ACHN (cell line): Measurements from ENCODE around the gene SP110.
"Not testable (repeated sequence)": the region's sequence is repeated elsewhere in the genome, so short reads cannot be mapped to it uniquely, and the experiment has no call there.

Experiments used
- DNase-seq: peaks from one replicate; pipeline ENCODE4 v3.0.0-alpha.2; 2015
- in situ Hi-C: cut with HindIII; loops from 2 replicates; pipeline ENCODE4 v1.10.0; 2017; ENCODE audit warnings: low sequenced_read_pairs, low pct_ligation_motif_present, low pct_unique_long_range_greater_than_20kb

The SP110 gene

GRCh38 chr2:230219419-230220331 is at the start of gene SP110:
TSS of gene SP110 (minus strand) at chr2:230219984. CDS start at chr2:230216927, 3,057 bp downstream.
- in situ Hi-C loops = no loop called here
- peak; percentile 97 for DNase-seq

GRCh38 chr2:230268606-230269243 is 48.9 kb upstream of the SP110 start:
- no peak for DNase-seq
- in situ Hi-C loops = no loop called here

- no peak for DNase-seq
These were observed 47.8 kb upstream of the SP110 start for GRCh38 chr2:230267556-230267955.

GRCh38 chr2:230267059-230267458 is 47.3 kb upstream of the SP110 start:
- no peak for DNase-seq
- in situ Hi-C loops = no loop called here

More at GRCh38 chr2:230267556-230267955, 47.8 kb upstream of the SP110 start:
- in situ Hi-C loops = no loop called here

GRCh38 chr2:230266638-230267037 is 46.9 kb upstream of the SP110 start:
- in situ Hi-C loops = no loop called here
- DNase-seq = no peak

GRCh38 chr2:230264945-230265344 is 45.2 kb upstream of the SP110 start:
- DNase-seq, in situ Hi-C loops: not testable (repeated sequence)

GRCh38 chr2:230262246-230262645 is 42.5 kb upstream of the SP110 start:
- DNase-seq = no peak
- in situ Hi-C loops = no loop called here

- DNase-seq = no peak
- in situ Hi-C loops = no loop called here
These were observed 38.7 kb upstream of the SP110 start for GRCh38 chr2:230258483-230258882.

GRCh38 chr2:230256733-230257332 is 37.0 kb upstream of the SP110 start:
- in situ Hi-C loops = no loop called here
- DNase-seq = no peak

- in situ Hi-C loops = no loop called here
- no peak for DNase-seq
These were observed 34.5 kb upstream of the SP110 start for GRCh38 chr2:230254152-230254881.

GRCh38 chr2:230250231-230250630 is 30.4 kb upstream of the SP110 start:
- no peak for DNase-seq
- in situ Hi-C loops = no loop called here

- no peak for DNase-seq
- in situ Hi-C loops = no loop called here
These were observed 26.4 kb upstream of the SP110 start for GRCh38 chr2:230246206-230246605.

- in situ Hi-C loops = no loop called here
- DNase-seq = peak; percentile 34
These were observed 24.4 kb upstream of the SP110 start for GRCh38 chr2:230244211-230244610.

GRCh38 chr2:230234845-230235244 is 15.1 kb upstream of the SP110 start:
- in situ Hi-C loops = no loop called here
- peak; percentile 8 for DNase-seq

- in situ Hi-C loops = no loop called here
- DNase-seq = no peak
These were observed 14.4 kb upstream of the SP110 start for GRCh38 chr2:230234122-230234722.

GRCh38 chr2:230231251-230231650 is 11.5 kb upstream of the SP110 start:
- in situ Hi-C loops = no loop called here

GRCh38 chr2:230230496-230231200 is 10.9 kb upstream of the SP110 start:
- in situ Hi-C loops = no loop called here
- DNase-seq = no peak

More at GRCh38 chr2:230231251-230231650, 11.5 kb upstream of the SP110 start:
- DNase-seq = peak; percentile 73

- in situ Hi-C loops = no loop called here
- peak; percentile 99 for DNase-seq
These were observed 10.3 kb upstream of the SP110 start for GRCh38 chr2:230230087-230230486.
